Activated naive CD8-positive, alpha-beta T cell treated with anti-CD3 and anti-CD28 coated beads, Interleukin-2, amount 10 ng/mL, durations not matched to agents 7 days and 5 days (primary cell): ENCODE measurements around the gene ZBTB11. TPM values are rescaled to one million over a fixed set of nuclear protein-coding genes. Genes with fewer than 3 reads are reported as not detected.
A peak's percentile ranks its signal among the peaks of the same experiment; 100 is the strongest.
"Not testable (repeated sequence)": the region's sequence is repeated elsewhere in the genome, so short reads cannot be mapped to it uniquely, and the experiment has no call there.

ENCODE experiments used
- ATAC-seq: fragments of 150-1000 bp; cut with Tn5 transposase; one replicate; pipeline ENCODE4 v1.10.0; 2021; ENCODE audit warnings: low read depth, moderate library complexity
- POLR2A ChIA-PET: fragments of 350-600 bp; sonication (Branson Sonifier 250); formaldehyde crosslinking; loops from one replicate; lab custom pipeline; 2021; ENCODE audit warnings: antibody characterized with exemption; lab: Charles Lee
- DNase-seq: peaks from one replicate; pipeline ENCODE4 v3.0.0; 2021
- H3K27ac Mint-ChIP-seq: one replicate; pipeline ENCODE4 v1.8.0; 2022; ENCODE audit warnings: mild to moderate bottlenecking, mixed read lengths
- H3K27me3 Mint-ChIP-seq: one replicate; pipeline ENCODE4 v1.8.0; 2022; ENCODE audit warnings: mild to moderate bottlenecking, moderate library complexity, mixed read lengths
- H3K36me3 Mint-ChIP-seq: one replicate; pipeline ENCODE4 v1.8.0; 2021; ENCODE audit warnings: mild to moderate bottlenecking, mixed read lengths
- H3K4me1 Mint-ChIP-seq: one replicate; pipeline ENCODE4 v1.8.0; 2021; ENCODE audit warnings: mixed read lengths
- H3K4me3 Mint-ChIP-seq: one replicate; pipeline ENCODE4 v1.8.0; 2022; ENCODE audit warnings: mild to moderate bottlenecking, moderate library complexity, mixed read lengths
- H3K9me3 Mint-ChIP-seq: one replicate; pipeline ENCODE4 v1.8.0; 2021; ENCODE audit warnings: mixed read lengths
- total RNA-seq, 2 experiments: library from RNA; stranded (reverse); gene quantifications; one replicate each; pipeline ENCODE4 v1.2.3, GENCODE V29; 2021

Gene ZBTB11
- total RNA-seq, result 10 to 100 TPM; 35.0 to 35.3 TPM

GRCh38 chr3:101676765-101677435, at the start of gene ZBTB11:
ZBTB11 (minus strand) TSS chr3:101677132; CDS start chr3:101676914, 218 bp downstream.
- H3K27me3 Mint-ChIP-seq, result no peaks in the 10 kb centered on the region
- POLR2A ChIA-PET, result interaction anchor here (0.7 to 3.4 kb wide), 9 partner anchors 9 to 698 kb away, joined by 3 to 51 read pairs (median 5); partner anchors contain the start of genes CEP97, NFKBIZ, NXPE3 and PCNP
- DNase-seq, result peak; percentile 99
- H3K4me1 Mint-ChIP-seq, result peaks cover 32% of the 10 kb centered on the region
- H3K36me3 Mint-ChIP-seq, result peaks cover 13% of the 10 kb centered on the region
- H3K27ac Mint-ChIP-seq, result peak within 1 kb of the TSS; percentile 96
- ATAC-seq, result peak; percentile 74
- H3K4me3 Mint-ChIP-seq, result peak within 1 kb of the TSS; percentile 84
- no peaks in the 10 kb centered on the region for H3K9me3 Mint-ChIP-seq

DNA sequence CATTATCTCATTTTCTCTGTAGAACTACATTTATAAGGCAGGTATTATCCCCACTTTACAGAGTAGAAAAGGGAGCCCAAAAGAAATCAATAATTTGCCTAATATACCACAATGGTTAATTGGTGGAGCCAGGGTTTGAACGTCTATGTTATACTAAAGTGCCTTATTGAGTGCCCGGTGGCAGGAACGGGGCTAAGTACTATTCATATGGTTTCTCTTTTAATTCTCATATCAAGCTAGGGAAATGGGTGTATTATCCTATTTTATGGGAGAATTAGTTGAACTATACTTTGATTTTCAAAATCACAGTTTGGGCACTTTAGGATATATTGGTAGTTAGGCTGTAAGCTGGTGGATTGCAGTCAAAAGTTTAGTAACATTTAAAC, 49.0 kb upstream of the ZBTB11 start:
- Mint-ChIP-seq H3K27me3 (no peaks in the 10 kb centered on the region), H3K9me3 (no peaks in the 10 kb centered on the region), H3K27ac (peak overlapping the region; percentile 94), H3K4me3 (peak overlapping the region; percentile 96), H3K36me3 (peaks cover 13% of the 10 kb centered on the region), H3K4me1 (peaks cover 26% of the 10 kb centered on the region)
- no peak for ATAC-seq
- POLR2A ChIA-PET, result interaction anchor here (1.9 to 2.8 kb wide), 3 partner anchors 39 to 124 kb away, joined by 16 to 36 read pairs (median 26); partner anchors contain the start of genes NFKBIZ, NXPE3 and RPL24
- DNase-seq, result no peak

- Mint-ChIP-seq H3K4me3 (peak overlapping the region; percentile 96), H3K36me3 (peaks cover 9% of the 10 kb centered on the region), H3K4me1 (peaks cover 29% of the 10 kb centered on the region), H3K27ac (peak overlapping the region; percentile 94), H3K27me3 (no peaks in the 10 kb centered on the region), H3K9me3 (no peaks in the 10 kb centered on the region)
- POLR2A ChIA-PET, result interaction anchor here (0.6 to 2.8 kb wide), 16 partner anchors 8 to 169 kb away, joined by 3 to 36 read pairs (median 4); partner anchors contain the start of genes NFKBIZ, NXPE3, RPL24 and ZBTB11
- peak; percentile 63 for DNase-seq
- ATAC-seq, result peak; percentile 13
These were observed 48.4 kb upstream of the ZBTB11 start for GRCh38 chr3:101725194-101725889.

GRCh38 chr3:101724329-101725193, 47.6 kb upstream of the ZBTB11 start, which contains the start of gene CEP97:
CEP97 (plus strand) TSS chr3:101724614; CDS start chr3:101724677, 63 bp downstream.
- H3K4me3 Mint-ChIP-seq, result peak within 1 kb of the TSS; percentile 96
- peak; percentile 94 for ATAC-seq
- H3K27ac Mint-ChIP-seq, result peak within 1 kb of the TSS; percentile 94
- DNase-seq, result peak; percentile 89
- POLR2A ChIA-PET, result interaction anchor here (0.6 to 2.8 kb wide), 19 partner anchors 8 to 169 kb away, joined by 3 to 36 read pairs (median 4); partner anchors contain the start of genes NFKBIZ, NXPE3, PCNP and RPL24
- H3K9me3 Mint-ChIP-seq, result no peaks in the 10 kb centered on the region
- H3K36me3 Mint-ChIP-seq, result peaks cover 8% of the 10 kb centered on the region
- H3K4me1 Mint-ChIP-seq, result peaks cover 29% of the 10 kb centered on the region
- H3K27me3 Mint-ChIP-seq, result no peaks in the 10 kb centered on the region

- Mint-ChIP-seq H3K27ac (peak overlapping the region; percentile 91), H3K27me3 (no peaks in the 10 kb centered on the region), H3K36me3 (peaks cover 3% of the 10 kb centered on the region), H3K4me3 (peak overlapping the region; percentile 74), H3K9me3 (no peaks in the 10 kb centered on the region), H3K4me1 (peaks cover 29% of the 10 kb centered on the region)
- POLR2A ChIA-PET, result interaction anchor here (0.7 to 1.3 kb wide), 3 partner anchors 13 to 127 kb away, joined by 3 to 4 read pairs (median 4); partner anchors contain the start of genes NFKBIZ and RPL24
- DNase-seq (no peak), ATAC-seq (no peak)
These were observed 45.7 kb upstream of the ZBTB11 start for GRCh38 chr3:101722394-101723173.

- ATAC-seq (no peak), DNase-seq (no peak)
- H3K36me3 Mint-ChIP-seq, result peaks cover 3% of the 10 kb centered on the region
- H3K4me1 Mint-ChIP-seq, result peaks cover 26% of the 10 kb centered on the region
- H3K27ac Mint-ChIP-seq, result peak overlapping the region; percentile 91
- POLR2A ChIA-PET, result interaction anchor here (0.9 to 1.3 kb wide), 3 partner anchors 30 to 128 kb away, joined by 3 to 4 read pairs (median 3); partner anchors contain the start of gene NFKBIZ
- no peaks in the 10 kb centered on the region for H3K27me3 Mint-ChIP-seq
- H3K9me3 Mint-ChIP-seq, result no peaks in the 10 kb centered on the region
- peak overlapping the region; percentile 74 for H3K4me3 Mint-ChIP-seq
These were observed 44.2 kb upstream of the ZBTB11 start for GRCh38 chr3:101720851-101721840.

DNA sequence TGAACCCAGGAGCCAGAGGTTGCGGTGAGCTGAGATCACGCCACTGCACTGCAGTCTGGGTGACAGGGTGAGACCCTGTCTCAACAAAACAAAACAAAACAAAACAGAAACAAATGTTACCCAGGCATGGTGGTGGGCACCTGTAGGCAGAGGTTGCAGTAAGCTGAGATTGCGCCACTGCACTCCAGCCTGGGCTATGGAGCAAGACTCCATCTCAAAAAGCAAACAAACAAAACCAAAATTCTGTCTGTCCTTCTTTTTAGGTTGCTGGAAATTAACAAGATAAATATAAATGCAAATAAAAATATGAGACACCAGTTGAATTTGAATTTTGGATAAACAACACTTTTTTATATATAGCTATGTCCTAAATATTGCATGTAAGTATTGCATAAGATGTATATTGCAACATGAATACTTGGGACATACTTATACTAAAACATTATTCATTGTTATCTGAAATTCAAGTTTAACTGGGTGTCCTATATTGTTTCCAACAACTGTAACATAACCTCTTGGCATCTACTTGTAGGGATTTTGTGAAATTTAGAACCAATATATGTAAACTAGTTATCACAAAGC, 42.8 kb upstream of the ZBTB11 start:
- Mint-ChIP-seq H3K9me3 (no peaks in the 10 kb centered on the region), H3K4me1 (peaks cover 23% of the 10 kb centered on the region), H3K4me3 (no peak overlapping the region), H3K27me3 (no peaks in the 10 kb centered on the region), H3K36me3 (peaks cover 3% of the 10 kb centered on the region), H3K27ac (no peak overlapping the region)
- ATAC-seq (no peak), DNase-seq (no peak)
- POLR2A ChIA-PET, result interaction anchor here (0.9 kb wide), 1 partner anchor 33 kb away, joined by 3 read pairs; the partner anchor contains the start of gene RPL24

GRCh38 chr3:101718455-101718854, 41.5 kb upstream of the ZBTB11 start:
- no peak for ATAC-seq
- Mint-ChIP-seq H3K36me3 (peaks cover 3% of the 10 kb centered on the region), H3K27ac (no peak overlapping the region), H3K9me3 (no peaks in the 10 kb centered on the region), H3K4me1 (peaks cover 18% of the 10 kb centered on the region), H3K4me3 (no peak overlapping the region), H3K27me3 (no peaks in the 10 kb centered on the region)
- no peak for DNase-seq
- POLR2A ChIA-PET, result no interaction called here

DNA sequence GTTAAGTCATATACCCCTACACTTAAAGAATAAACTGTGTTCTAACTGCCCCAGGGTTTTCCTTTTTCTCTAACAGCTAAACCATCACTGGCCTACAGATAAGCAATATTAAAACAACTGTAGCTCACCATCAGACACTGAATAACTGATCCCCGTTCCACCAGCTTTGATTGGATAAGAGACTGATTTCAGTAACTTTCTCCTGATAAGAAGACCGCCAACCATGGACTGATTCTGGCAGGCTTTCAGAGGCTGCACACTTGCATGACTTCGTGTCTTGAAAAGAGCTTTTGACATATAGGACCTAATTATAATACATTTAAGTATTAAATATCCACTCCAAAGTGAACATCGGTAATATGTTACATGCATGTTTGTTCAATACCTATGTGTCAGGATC, 32.2 kb upstream of the ZBTB11 start:
- Mint-ChIP-seq H3K4me1 (no peaks in the 10 kb centered on the region), H3K27ac (no peak overlapping the region), H3K4me3 (no peak overlapping the region), H3K36me3 (no peaks in the 10 kb centered on the region), H3K27me3 (peaks cover 3% of the 10 kb centered on the region), H3K9me3 (no peaks in the 10 kb centered on the region)
- DNase-seq (no peak), ATAC-seq (no peak)
- POLR2A ChIA-PET, result interaction anchor here (0.5 to 0.6 kb wide), 2 partner anchors 13 to 23 kb away, joined by 3 to 4 read pairs; partner anchors contain the start of gene RPL24

DNA sequence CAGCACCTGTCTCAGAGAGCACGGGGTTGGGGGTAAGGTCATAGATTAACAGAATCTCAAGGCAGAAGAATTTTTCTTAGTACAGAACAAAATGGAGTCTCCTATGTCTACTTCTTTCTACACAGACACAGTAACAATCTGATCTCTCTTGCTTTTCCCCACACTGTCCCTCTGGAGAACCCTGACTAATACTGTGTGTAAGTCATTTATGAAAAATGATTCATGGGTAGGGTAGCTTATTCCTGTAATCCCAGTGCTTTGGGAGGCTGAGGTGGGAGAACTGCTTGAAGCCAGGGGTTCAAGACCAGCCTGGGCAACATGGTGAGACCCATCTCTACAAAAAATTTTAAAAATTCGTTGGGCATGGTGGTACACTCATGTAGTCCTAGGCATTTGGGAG, 27.7 kb upstream of the ZBTB11 start:
- H3K9me3 Mint-ChIP-seq, H3K4me3 Mint-ChIP-seq, H3K27me3 Mint-ChIP-seq, H3K4me1 Mint-ChIP-seq, H3K27ac Mint-ChIP-seq, ATAC-seq, H3K36me3 Mint-ChIP-seq, DNase-seq, POLR2A ChIA-PET: not testable (repeated sequence)

- Mint-ChIP-seq H3K27me3 (peaks cover 3% of the 10 kb centered on the region), H3K4me1 (no peaks in the 10 kb centered on the region), H3K27ac (no peak overlapping the region), H3K9me3 (no peaks in the 10 kb centered on the region), H3K36me3 (no peaks in the 10 kb centered on the region), H3K4me3 (no peak overlapping the region)
- ATAC-seq (no peak), DNase-seq (no peak)
- POLR2A ChIA-PET, result no interaction called here
These were observed 26.2 kb upstream of the ZBTB11 start for GRCh38 chr3:101703169-101703568.
